ENCODE results near the gene TRIO.

DNA sequence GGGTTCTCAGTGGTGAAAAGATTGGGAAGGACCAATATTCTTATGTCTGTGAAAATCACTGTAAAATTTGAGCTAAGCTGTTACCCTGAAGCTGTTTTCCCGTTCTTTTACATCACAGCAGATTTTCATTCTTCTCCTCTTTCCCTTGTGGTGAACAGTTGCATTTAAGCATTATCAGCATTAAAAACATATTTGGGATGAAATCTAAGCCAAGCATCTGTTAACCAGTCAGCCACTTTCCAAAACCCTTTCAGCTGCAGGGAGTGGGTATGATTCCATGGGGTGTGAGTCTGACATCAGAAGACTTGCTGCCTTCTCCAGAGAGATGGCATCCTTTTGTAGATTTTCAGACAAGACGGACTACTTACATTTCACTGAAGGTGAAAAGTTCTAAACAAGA is 97.2 kb downstream of the TRIO start:
- no peak for TF ChIP-seq ARNTL (CRISPR knock-in tag; IDR thresholded peaks at IDR 0.05; ENCODE audit: borderline replicate concordance, low read depth)
- TF ChIP-seq TSHZ2 (CRISPR knock-in tag; IDR thresholded peaks at IDR 0.05) = no peak
- TF ChIP-seq ZC3H10 (CRISPR knock-in tag; IDR thresholded peaks at IDR 0.05) = no peak
- TF ChIP-seq ZFP30 (CRISPR knock-in tag; IDR thresholded peaks at IDR 0.05) = no peak
- TF ChIP-seq ZNF70 (CRISPR knock-in tag; IDR thresholded peaks at IDR 0.05) = no peak
- TF ChIP-seq RARB (CRISPR knock-in tag; IDR thresholded peaks at IDR 0.05) = no peak
